Stimulated activated effector memory CD8-positive, alpha-beta T cell treated with anti-CD3 and anti-CD28 coated beads, Interleukin-12 subunit alpha, Interleukin-12 subunit beta, amount 100 ng/mL, for 72 hours (primary cell): ENCODE measurements around the gene MEOX2.

Experiments used
- ATAC-seq: fragments of 150-1000 bp; cut with Tn5 transposase; 2 replicates; pipeline ENCODE4 v1.10.0; 2021
- DNase-seq, 2 donors: peaks; one replicate each; pipeline ENCODE4 v3.0.0; 2021 to 2022; ENCODE audit warnings: low spot score in 2 of 2
- H3K27ac Mint-ChIP-seq: one replicate; pipeline ENCODE4 v1.8.0; 2022; ENCODE audit warnings: mild to moderate bottlenecking, mixed read lengths
- H3K36me3 Mint-ChIP-seq: one replicate; pipeline ENCODE4 v1.8.0; 2022; ENCODE audit warnings: mild to moderate bottlenecking, mixed read lengths
- H3K4me1 Mint-ChIP-seq: one replicate; pipeline ENCODE4 v1.8.0; 2022; ENCODE audit warnings: mixed read lengths
- H3K4me3 Mint-ChIP-seq: one replicate; pipeline ENCODE4 v1.8.0; 2022; ENCODE audit warnings: mild to moderate bottlenecking, mixed read lengths
- H3K9me3 Mint-ChIP-seq: one replicate; pipeline ENCODE4 v1.8.0; 2022; ENCODE audit warnings: mixed read lengths

Gene MEOX2

DNA sequence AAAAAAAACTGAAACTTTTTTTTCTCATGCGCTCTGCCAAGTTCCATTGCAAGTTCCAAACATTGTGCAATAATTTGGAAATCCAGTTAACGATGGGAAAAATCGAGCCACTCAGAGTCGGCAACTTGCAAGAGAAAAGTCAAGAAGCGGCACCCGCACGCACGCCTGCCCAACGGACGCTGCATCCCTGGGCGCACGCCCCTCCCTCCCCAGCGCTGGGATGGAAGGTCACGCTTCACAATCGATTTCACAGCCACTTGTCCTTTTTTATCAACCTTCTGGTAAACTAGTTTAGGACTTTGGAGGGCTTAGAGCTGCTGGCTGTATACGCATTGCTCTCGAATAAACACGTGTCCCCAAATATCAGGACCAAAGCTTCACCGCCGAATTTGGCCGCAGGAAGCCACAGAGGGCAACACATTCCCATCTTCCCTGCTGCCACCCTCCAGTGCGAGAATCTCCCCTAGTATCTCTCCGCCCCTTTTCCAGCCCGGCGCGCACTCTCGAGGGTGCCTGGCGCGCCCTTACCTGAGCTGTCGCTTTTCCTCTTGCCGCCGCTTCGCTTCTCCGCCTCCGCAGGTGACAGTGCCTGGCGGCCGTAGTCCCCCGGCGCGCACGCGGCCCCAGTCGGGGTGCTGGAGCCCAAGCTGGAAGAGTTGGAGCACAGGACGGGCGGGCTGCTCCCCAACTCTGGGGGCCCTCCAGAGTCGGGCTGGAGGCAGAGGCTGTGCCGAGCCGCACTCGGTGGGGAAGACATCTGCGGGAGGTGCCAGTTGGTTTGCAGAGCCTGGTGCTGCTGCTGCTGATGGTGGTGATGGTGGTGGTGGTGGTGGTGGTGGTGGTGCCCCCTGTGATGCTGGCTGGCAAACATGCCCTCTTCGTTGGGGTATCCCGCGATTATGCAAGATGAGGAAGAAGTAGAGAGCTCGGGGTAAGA, 857 bp downstream of the MEOX2 start:
- ATAC-seq (peak; percentile 19), DNase-seq (no peak)
- H3K27ac Mint-ChIP-seq: no peak overlapping the region
- no peaks in the 10 kb centered on the region for H3K9me3 Mint-ChIP-seq
- no peak overlapping the region for H3K4me3 Mint-ChIP-seq
- no peaks in the 10 kb centered on the region for H3K4me1 Mint-ChIP-seq
- no peaks in the 10 kb centered on the region for H3K36me3 Mint-ChIP-seq

DNA sequence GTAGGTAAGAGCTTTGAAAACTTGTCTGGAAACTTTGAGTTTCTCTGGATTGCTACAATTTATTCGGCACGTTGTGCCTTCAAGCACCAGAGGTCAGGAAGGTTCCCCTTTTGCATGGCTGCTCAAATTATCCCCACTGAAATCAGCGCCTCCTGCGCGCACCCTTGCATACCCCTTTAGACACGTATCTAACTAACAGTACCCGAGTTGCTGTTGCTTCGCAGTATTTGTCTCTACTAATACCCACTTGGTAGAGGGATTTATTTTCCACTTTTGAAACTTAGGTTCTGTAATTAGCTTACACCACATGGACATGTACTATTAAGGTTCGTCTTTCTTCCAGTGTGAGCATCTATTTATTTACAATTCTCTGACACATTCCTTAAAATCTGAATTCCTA, 1.6 kb downstream of the MEOX2 start:
- DNase-seq: no peak
- no peak overlapping the region for H3K27ac Mint-ChIP-seq
- no peak overlapping the region for H3K4me3 Mint-ChIP-seq
- no peak for ATAC-seq
- no peaks in the 10 kb centered on the region for H3K9me3 Mint-ChIP-seq
- H3K36me3 Mint-ChIP-seq: no peaks in the 10 kb centered on the region
- H3K4me1 Mint-ChIP-seq: no peaks in the 10 kb centered on the region

DNA sequence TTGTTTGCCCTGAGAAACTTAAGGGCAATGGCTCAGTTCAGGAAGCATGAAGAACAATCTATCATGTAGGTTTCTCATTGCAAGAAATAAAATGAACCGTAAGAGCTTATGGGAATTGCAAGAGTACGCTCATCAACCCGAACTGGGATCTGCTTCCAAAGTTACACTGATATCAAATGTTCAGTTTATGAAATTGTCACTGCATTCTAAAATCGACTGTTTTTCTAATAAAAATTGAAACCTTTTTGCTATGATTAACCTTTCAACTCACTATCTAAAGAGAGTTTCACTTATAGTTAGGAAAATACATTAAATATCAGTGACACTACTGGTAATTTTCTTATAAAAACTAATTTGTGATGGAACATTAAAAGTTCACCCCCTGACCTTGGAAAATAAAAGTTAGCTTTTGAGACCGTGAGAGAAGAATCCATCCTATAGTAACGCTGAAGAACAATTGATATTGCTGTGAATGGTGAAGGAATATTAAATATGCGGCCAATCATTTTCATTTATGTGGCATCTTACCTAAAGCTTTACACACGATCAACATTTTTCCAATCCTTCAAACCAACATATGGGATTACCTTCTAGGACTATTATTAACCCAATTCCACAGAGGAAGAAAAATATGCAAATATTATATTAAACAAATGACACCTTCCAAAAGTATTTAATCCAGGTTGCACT, 2.2 kb downstream of the MEOX2 start:
- Mint-ChIP-seq H3K4me1 (no peaks in the 10 kb centered on the region), H3K9me3 (no peaks in the 10 kb centered on the region), H3K4me3 (no peak overlapping the region), H3K27ac (no peak overlapping the region), H3K36me3 (no peaks in the 10 kb centered on the region)
- ATAC-seq (no peak), DNase-seq (no peak)

DNA sequence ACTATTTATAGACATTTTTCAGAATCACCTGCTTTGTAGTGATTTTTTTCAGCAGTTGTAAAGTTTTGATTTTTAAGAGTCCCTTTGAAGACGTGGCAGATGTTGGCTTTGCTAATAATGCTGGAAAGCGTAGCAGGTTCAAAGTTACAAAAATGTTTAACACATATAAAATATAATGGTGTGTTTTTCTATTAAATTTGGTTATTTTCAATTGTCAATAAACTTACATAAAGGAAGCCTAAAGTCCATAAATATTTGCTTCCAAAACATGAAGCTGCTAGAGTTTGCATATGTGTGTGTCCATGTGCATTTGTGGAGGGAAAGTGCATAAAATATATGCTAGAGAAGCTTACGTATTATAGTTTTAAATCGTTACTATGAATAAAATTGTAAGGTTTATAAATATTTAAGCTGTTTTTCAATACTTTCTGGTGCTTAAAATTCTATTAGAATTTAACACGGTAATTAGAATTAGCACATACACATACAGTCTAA, 3.7 kb downstream of the MEOX2 start:
- H3K4me3 Mint-ChIP-seq: no peak overlapping the region
- H3K9me3 Mint-ChIP-seq: no peaks in the 10 kb centered on the region
- ATAC-seq (no peak), DNase-seq (no peak)
- H3K36me3 Mint-ChIP-seq: no peaks in the 10 kb centered on the region
- no peaks in the 10 kb centered on the region for H3K4me1 Mint-ChIP-seq
- no peak overlapping the region for H3K27ac Mint-ChIP-seq

DNA sequence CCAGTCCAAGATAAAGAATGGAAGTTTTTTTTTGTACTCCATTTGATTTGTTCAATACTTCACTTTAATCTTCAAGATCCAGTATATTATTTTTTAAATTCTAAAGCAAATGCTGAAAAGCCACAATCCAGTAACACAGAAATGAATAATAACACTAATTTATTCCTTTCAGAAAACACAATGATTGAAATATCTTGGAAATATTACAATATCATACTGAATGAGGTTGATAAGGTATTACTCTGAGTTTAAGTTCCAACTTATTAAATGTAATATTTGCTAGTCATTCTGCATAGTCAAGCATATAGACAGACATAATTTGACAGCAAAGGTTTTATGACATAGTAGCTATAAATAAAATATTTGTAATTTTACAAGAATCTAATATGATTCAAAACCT, 4.4 kb downstream of the MEOX2 start:
- Mint-ChIP-seq H3K4me3 (no peak overlapping the region), H3K9me3 (no peaks in the 10 kb centered on the region), H3K36me3 (no peaks in the 10 kb centered on the region), H3K27ac (no peak overlapping the region), H3K4me1 (no peaks in the 10 kb centered on the region)
- no peak for ATAC-seq
- no peak for DNase-seq

DNA sequence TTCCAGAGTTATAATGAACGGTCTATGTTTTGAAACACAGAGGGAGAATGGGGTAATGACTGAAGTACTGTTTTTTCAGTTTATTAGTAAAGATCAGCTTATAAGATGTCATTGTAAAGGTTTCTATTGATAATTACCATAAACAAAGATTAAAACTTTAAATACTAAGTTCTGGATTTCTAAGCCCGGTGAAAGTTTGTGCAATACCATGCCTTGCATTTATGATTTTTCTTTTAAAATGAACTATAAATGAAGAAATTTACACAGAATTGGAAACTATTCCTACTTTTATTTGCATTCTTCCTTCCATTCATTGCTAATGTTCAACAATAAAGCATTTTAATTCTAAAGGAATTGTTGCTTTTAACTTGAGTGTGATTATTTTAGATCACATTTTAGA, 4.9 kb downstream of the MEOX2 start:
- Mint-ChIP-seq H3K4me3 (no peak overlapping the region), H3K36me3 (no peaks in the 10 kb centered on the region), H3K27ac (no peak overlapping the region), H3K9me3 (no peaks in the 10 kb centered on the region), H3K4me1 (no peaks in the 10 kb centered on the region)
- ATAC-seq (no peak), DNase-seq (no peak)

DNA sequence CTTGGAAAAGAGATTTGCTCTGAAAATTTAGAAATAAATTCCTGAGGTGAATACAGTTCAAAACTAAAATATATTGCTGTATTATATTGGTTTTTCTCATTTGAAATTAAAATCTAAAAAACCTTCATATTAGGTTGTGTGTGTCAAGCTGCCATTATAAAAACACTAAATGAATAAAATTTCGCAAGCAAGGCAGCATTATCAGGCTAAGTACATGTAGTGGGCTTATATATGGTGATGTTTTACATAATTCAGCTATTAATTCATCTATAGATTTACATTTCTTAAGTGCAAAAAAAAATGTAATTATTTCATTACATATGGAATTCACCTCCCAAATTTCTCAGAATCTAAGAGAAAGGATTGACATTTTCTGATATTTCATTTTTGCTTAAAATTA, 5.3 kb downstream of the MEOX2 start:
- ATAC-seq (no peak), DNase-seq (no peak)
- no peaks in the 10 kb centered on the region for H3K9me3 Mint-ChIP-seq
- H3K36me3 Mint-ChIP-seq: no peaks in the 10 kb centered on the region
- H3K4me3 Mint-ChIP-seq: no peak overlapping the region
- H3K27ac Mint-ChIP-seq: no peak overlapping the region
- no peaks in the 10 kb centered on the region for H3K4me1 Mint-ChIP-seq

DNA sequence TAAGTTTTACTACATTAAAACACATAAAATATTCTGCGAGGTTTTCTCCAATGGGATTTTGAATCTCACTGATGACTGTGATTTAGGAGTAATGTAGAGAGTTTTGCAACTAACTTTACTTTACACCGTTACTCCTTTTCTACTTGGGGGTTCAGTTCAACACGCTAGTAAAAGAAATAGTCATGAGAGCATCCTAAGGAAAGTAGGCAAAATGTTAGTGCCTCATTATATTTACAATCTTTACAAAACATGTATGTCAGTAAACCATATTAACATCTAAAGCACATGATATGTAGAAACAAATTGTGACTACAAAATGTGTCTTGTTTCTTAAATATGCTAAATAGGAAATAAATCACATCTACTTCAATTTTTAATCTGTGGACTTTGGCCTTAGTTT, 6.0 kb downstream of the MEOX2 start:
- peaks cover 4% of the 10 kb centered on the region for H3K9me3 Mint-ChIP-seq
- no peaks in the 10 kb centered on the region for H3K4me1 Mint-ChIP-seq
- no peaks in the 10 kb centered on the region for H3K36me3 Mint-ChIP-seq
- H3K4me3 Mint-ChIP-seq: no peak overlapping the region
- no peak for DNase-seq
- no peak for ATAC-seq
- H3K27ac Mint-ChIP-seq: no peak overlapping the region

DNA sequence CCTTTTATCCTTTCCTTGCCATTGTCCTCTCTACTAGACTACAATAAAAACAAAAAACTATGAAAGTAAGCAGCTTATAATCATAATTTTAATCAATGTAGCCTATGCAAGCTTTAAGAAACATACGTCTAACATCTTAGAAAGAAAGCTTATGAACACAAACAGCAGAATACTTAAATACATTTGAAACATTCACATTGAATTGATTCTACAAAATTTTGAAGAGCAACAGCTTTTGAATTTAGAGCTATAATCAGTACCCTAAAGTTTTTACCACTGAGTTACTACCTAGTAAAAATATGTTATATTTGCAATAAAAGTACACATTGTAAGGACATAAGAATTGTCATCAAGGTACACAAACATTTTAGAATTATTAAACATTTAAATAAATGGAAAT, 7.2 kb downstream of the MEOX2 start:
- DNase-seq (no peak), ATAC-seq (no peak)
- Mint-ChIP-seq H3K36me3 (no peaks in the 10 kb centered on the region), H3K27ac (no peak overlapping the region), H3K4me1 (no peaks in the 10 kb centered on the region), H3K4me3 (no peak overlapping the region), H3K9me3 (peaks cover 4% of the 10 kb centered on the region)

DNA sequence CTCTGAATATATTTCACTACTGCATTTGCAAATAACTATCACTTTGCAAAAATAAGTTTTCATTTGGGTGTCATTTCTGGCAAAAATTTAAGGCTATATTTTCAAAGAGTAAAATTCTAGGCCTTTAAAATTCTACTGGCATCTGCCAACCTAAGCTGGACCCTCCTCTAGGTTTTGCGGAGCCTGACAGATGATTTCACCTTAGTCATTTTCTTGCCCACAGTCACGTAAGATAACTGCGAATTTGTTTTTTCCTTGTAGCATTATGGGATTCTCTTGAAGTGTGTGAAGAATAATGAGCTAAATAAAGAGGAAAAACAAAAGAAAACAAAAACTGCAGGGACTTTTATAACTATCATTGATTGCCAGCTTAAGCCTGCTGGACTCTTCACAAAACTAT, 7.8 kb downstream of the MEOX2 start:
- Mint-ChIP-seq H3K27ac (no peak overlapping the region), H3K9me3 (peaks cover 8% of the 10 kb centered on the region), H3K36me3 (no peaks in the 10 kb centered on the region), H3K4me3 (no peak overlapping the region), H3K4me1 (no peaks in the 10 kb centered on the region)
- no peak for ATAC-seq
- DNase-seq: no peak

DNA sequence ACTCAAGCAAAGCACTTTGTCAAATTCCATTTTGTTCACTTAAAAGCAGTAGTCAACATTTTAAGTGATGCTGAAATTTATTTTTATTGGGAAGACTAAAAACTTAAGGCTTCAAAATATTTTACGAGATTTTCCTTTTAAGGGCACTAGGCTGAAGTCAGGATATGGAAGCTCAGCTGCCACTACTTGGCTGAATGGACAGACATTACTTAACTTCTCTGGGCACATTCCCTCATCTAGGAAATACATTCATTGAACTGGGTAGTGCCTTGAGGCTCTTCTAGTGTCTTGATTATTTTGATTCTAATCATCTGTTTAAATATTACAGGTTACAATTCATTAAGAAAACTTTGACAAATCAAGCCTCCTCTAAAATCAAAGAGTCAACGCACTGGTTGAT, 11.1 kb downstream of the MEOX2 start:
- ATAC-seq (no peak), DNase-seq (no peak)
- H3K36me3 Mint-ChIP-seq: no peaks in the 10 kb centered on the region

DNA sequence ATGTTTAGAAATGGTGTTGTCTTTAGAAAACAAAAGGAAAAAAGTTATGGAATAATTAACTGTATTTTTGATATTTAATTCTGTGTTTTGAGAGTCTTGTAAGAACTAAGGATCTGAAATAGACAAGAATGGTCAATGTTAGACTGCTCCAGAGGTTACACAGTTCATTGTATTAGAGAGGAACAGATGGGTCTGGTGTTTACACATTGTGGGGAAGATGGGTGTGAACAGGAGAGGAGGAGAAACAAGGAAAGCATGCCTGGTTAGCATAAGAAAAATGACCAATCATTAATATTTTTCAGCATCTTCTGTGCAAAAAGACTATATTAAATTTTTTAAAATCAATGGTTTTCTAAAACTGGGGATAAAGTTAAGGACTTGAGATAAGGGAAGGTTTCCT, 11.9 kb downstream of the MEOX2 start:
- ATAC-seq (no peak), DNase-seq (no peak)
- Mint-ChIP-seq H3K4me1 (no peaks in the 10 kb centered on the region), H3K4me3 (no peak overlapping the region), H3K27ac (no peak overlapping the region), H3K9me3 (peaks cover 12% of the 10 kb centered on the region), H3K36me3 (no peaks in the 10 kb centered on the region)

More for the DNA sequence above, 11.1 kb downstream of the MEOX2 start:
- Mint-ChIP-seq H3K9me3 (peaks cover 8% of the 10 kb centered on the region), H3K4me1 (no peaks in the 10 kb centered on the region), H3K4me3 (no peak overlapping the region), H3K27ac (no peak overlapping the region)

DNA sequence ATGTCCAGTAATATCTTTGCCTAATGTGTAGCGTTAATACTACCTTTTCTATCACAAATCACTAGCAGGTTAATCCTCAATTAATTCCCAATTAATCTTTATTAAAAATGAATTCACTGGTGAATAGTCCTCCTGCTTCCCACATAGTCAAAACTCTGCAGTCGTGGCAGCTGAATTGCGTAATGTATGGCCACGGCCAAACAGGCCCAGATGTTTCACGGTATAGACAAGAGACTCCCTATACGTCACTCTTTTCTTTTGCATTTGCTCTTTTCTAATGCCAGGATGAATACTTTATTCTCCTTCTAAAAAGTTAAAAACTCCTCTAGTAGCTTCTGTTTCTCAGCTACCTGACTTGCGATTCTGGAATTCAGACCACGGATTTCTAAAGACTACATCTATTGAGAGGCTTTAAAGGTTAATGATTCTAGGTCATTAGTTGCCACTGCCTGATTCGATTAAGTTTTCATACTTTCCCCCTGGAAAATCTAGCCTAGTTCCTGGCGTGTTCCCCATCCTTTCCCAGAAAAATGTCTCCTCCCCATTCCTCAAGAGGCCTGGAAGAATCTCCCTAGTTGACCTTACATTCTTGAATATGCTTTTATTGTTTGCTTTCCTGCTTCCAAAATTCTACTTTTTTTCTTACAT, 16.9 kb downstream of the MEOX2 start:
- Mint-ChIP-seq H3K9me3 (peaks cover 13% of the 10 kb centered on the region), H3K4me1 (no peaks in the 10 kb centered on the region), H3K27ac (no peak overlapping the region), H3K36me3 (no peaks in the 10 kb centered on the region), H3K4me3 (no peak overlapping the region)
- DNase-seq (no peak), ATAC-seq (no peak)

DNA sequence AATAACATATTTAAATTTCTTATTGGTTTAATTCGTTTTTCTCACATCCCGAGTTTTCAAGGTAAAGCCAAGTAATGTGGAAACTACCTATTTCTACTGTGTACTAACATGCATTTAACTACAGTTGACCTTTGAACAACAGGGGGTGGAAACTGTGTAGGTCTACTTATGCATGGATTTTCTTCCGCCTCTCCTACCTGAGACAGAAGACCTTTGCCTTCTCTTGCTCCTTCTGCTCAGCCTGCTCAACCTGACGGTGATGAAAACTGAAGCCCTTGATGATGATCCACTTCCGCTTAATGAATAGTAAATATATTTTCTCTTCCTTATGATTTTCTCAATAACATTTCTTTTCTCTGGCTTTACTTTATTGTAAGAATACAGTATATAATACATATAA, 18.5 kb downstream of the MEOX2 start:
- ATAC-seq (no peak), DNase-seq (no peak)
- H3K4me1 Mint-ChIP-seq: no peaks in the 10 kb centered on the region

DNA sequence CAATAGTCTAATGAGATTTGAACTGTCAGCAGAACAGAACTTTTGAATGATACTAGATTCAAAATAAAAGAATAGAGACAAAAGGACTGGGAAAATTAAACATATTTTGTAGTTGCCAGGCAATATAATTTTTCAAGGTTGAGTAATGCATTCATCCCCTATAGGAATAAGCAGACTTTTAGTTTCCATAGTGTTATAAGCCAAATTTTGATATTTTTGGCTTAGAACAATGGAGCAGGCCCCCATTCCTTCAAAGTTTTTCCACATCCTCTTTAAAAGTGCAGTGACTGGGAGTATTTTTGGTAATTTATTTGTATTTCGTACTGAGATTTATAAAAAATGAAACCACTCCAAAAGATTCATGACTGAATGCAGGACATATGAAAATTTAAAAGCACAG, 24.0 kb downstream of the MEOX2 start:
- H3K36me3 Mint-ChIP-seq: no peaks in the 10 kb centered on the region
- H3K4me3 Mint-ChIP-seq: no peak overlapping the region
- DNase-seq: no peak
- peaks cover 5% of the 10 kb centered on the region for H3K9me3 Mint-ChIP-seq
- no peak for ATAC-seq
- no peaks in the 10 kb centered on the region for H3K4me1 Mint-ChIP-seq
- no peak overlapping the region for H3K27ac Mint-ChIP-seq

More for the DNA sequence above, 18.5 kb downstream of the MEOX2 start:
- Mint-ChIP-seq H3K4me3 (no peak overlapping the region), H3K27ac (no peak overlapping the region), H3K9me3 (peaks cover 11% of the 10 kb centered on the region), H3K36me3 (no peaks in the 10 kb centered on the region)
